ENCODE data around the gene ARL1. TPM values are rescaled to one million over a fixed set of nuclear protein-coding genes. Genes with fewer than 3 reads are reported as not detected.
"Not testable (repeated sequence)": the region's sequence is repeated elsewhere in the genome, so short reads cannot be mapped to it uniquely, and the experiment has no call there.

Gene ARL1
- total RNA-seq, 2 experiments from 2014 or later: 61.1 to 68.1 TPM

GRCh38 chr12:101414533-101415119, 7.1 kb upstream of the ARL1 start:
- H4K20me1 ChIP-seq (ENCODE audit: insufficient read depth, low read length): no peaks in the 10 kb centered on the region
- ChIA-PET POLR2A (interaction anchor here (0.8 kb wide), 1 partner anchor 41 kb away, joined by 3 read pairs; no protein-coding TSS in a partner anchor), CTCF (ENCODE audit: unreplicated experiment) (no interaction called here)
- peak overlapping the region; percentile 58; the same call in 1 of the 2 replicates for H2AFZ ChIP-seq (ENCODE audit: low read length)
- DNase-seq (ENCODE audit: low spot score): peak; percentile 73
- intact Hi-C loops (cut with micrococcal nuclease; ENCODE audit: unreplicated experiment): loop anchor here (1.0 to 10.0 kb wide), 5 partner anchors 260 to 502 kb away; partner anchors contain the start of gene GNPTAB
- no peaks in the 10 kb centered on the region for H3K36me3 ChIP-seq (ENCODE audit: insufficient read depth, low read length)
- H3K4me2 ChIP-seq (ENCODE audit: low read length): no peak overlapping the region
- no TSS peak for BruUV-seq (replicated peaks)
- H3K9me3 ChIP-seq (ENCODE audit: low read length): no peaks in the 10 kb centered on the region
- H3K9me2 ChIP-seq (ENCODE audit: insufficient read depth, low read length): no peaks in the 10 kb centered on the region
- no peak overlapping the region for H3K4me3 ChIP-seq (ENCODE audit: low read depth, low read length, poor library complexity, severe bottlenecking)
- TF ChIP-seq CTCF (conservative IDR thresholded peaks at IDR 0.05; ENCODE audit: low read length): peak; percentile 93
- no peak for TF ChIP-seq EZH2phosphoT487 (IDR thresholded peaks at IDR 0.05; ENCODE audit: borderline replicate concordance, low read depth, low read length)
- no peak overlapping the region for H3K27ac ChIP-seq (ENCODE audit: low read depth, low read length, poor library complexity, severe bottlenecking)
- no peaks in the 10 kb centered on the region for H3K79me2 ChIP-seq (ENCODE audit: insufficient read depth, low read depth, low read length)
- peaks cover 4% of the 10 kb centered on the region for H3K4me1 ChIP-seq (ENCODE audit: insufficient read depth, low read length, poor library complexity, severe bottlenecking)

GRCh38 chr12:101410169-101410568, 2.6 kb upstream of the ARL1 start:
- H3K27ac ChIP-seq (ENCODE audit: low read depth, low read length, poor library complexity, severe bottlenecking); H4K20me1 ChIP-seq (ENCODE audit: insufficient read depth, low read length); H3K9me3 ChIP-seq (ENCODE audit: low read length); H2AFZ ChIP-seq (ENCODE audit: low read length); H3K9me2 ChIP-seq (ENCODE audit: insufficient read depth, low read length); POLR2A ChIA-PET; H3K36me3 ChIP-seq (ENCODE audit: insufficient read depth, low read length); H3K4me3 ChIP-seq (ENCODE audit: low read depth, low read length, poor library complexity, severe bottlenecking); BruUV-seq (replicated peaks); CTCF ChIA-PET (ENCODE audit: unreplicated experiment); H3K4me2 ChIP-seq (ENCODE audit: low read length); DNase-seq (ENCODE audit: low spot score): not testable (repeated sequence)
- Histone ChIP-seq H3K79me2 (ENCODE audit: insufficient read depth, low read depth, low read length) (peaks cover 30% of the 10 kb centered on the region), H3K4me1 (ENCODE audit: insufficient read depth, low read length, poor library complexity, severe bottlenecking) (peaks cover 20% of the 10 kb centered on the region)
- intact Hi-C loops (cut with micrococcal nuclease; ENCODE audit: unreplicated experiment): loop anchor here (10.0 kb wide), 1 partner anchor 265 kb away; no protein-coding TSS in a partner anchor

DNA sequence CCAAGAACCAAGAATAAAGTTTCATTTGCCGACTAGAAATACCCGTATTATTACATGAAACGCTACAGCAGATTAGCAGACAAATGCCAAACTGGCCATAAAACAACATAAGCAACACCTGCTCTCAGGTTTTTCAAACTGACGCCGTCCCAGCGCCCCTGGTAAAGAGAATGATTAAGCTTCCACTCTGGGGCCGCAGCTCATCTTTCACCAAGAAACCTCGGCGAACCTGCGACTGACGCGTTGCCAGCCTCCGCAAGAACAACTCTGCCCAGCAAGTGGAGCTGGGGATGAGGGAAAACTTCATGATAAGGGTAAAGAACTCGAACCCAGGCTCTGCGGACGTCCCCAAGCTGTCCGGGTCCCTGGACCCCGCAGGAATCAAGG, 530 bp downstream of the ARL1 start:
- Histone ChIP-seq H3K27ac (ENCODE audit: low read depth, low read length, poor library complexity, severe bottlenecking) (peak overlapping the region; percentile 41), H2AFZ (ENCODE audit: low read length) (peak overlapping the region; percentile 99), H3K79me2 (ENCODE audit: insufficient read depth, low read depth, low read length) (peaks cover 53% of the 10 kb centered on the region), H4K20me1 (ENCODE audit: insufficient read depth, low read length) (0 out of 2 replicates have a peak, but pooled peaks cover 6% of the 10 kb centered on the region), H3K4me2 (ENCODE audit: low read length) (peak overlapping the region; percentile 84), H3K4me1 (ENCODE audit: insufficient read depth, low read length, poor library complexity, severe bottlenecking) (peaks cover 20% of the 10 kb centered on the region), H3K4me3 (ENCODE audit: low read depth, low read length, poor library complexity, severe bottlenecking) (peak overlapping the region; percentile 86), H3K36me3 (ENCODE audit: insufficient read depth, low read length) (peaks cover 16% of the 10 kb centered on the region), H3K9me2 (ENCODE audit: insufficient read depth, low read length) (no peaks in the 10 kb centered on the region), H3K9me3 (ENCODE audit: low read length) (no peaks in the 10 kb centered on the region)
- POLR2A ChIA-PET: interaction anchor here (0.8 to 1.7 kb wide), 8 partner anchors 8 to 365 kb away, joined by 3 to 4 read pairs (median 3); no protein-coding TSS in a partner anchor
- CTCF ChIA-PET (ENCODE audit: unreplicated experiment): no interaction called here
- intact Hi-C loops (cut with micrococcal nuclease; ENCODE audit: unreplicated experiment): no loop called here
- TF ChIP-seq EZH2phosphoT487 (IDR thresholded peaks at IDR 0.05; ENCODE audit: borderline replicate concordance, low read depth, low read length) (no peak), CTCF (conservative IDR thresholded peaks at IDR 0.05; ENCODE audit: low read length) (no peak)
- no TSS peak for BruUV-seq (replicated peaks)
- DNase-seq (ENCODE audit: low spot score): peak; percentile 43

- H3K4me3 ChIP-seq (ENCODE audit: low read depth, low read length, poor library complexity, severe bottlenecking); H3K4me2 ChIP-seq (ENCODE audit: low read length); intact Hi-C loops (cut with micrococcal nuclease; ENCODE audit: unreplicated experiment); H3K9me2 ChIP-seq (ENCODE audit: insufficient read depth, low read length); CTCF ChIA-PET (ENCODE audit: unreplicated experiment); H2AFZ ChIP-seq (ENCODE audit: low read length); H3K4me1 ChIP-seq (ENCODE audit: insufficient read depth, low read length, poor library complexity, severe bottlenecking); H3K79me2 ChIP-seq (ENCODE audit: insufficient read depth, low read depth, low read length); BruUV-seq (replicated peaks); DNase-seq (ENCODE audit: low spot score); H3K9me3 ChIP-seq (ENCODE audit: low read length); POLR2A ChIA-PET; H3K27ac ChIP-seq (ENCODE audit: low read depth, low read length, poor library complexity, severe bottlenecking); H4K20me1 ChIP-seq (ENCODE audit: insufficient read depth, low read length): not testable (repeated sequence)
- H3K36me3 ChIP-seq (ENCODE audit: insufficient read depth, low read length): peaks cover 64% of the 10 kb centered on the region
Observed at GRCh38 chr12:101391181-101391580, 16.4 kb downstream of the ARL1 start.

Data from OCI-LY7 (cell line).